HG03354 (cell line): ENCODE results near the gene CDIP1.
A peak's percentile ranks its signal among the peaks of the same experiment; 100 is the strongest.
"Not testable (repeated sequence)": the region's sequence is repeated elsewhere in the genome, so short reads cannot be mapped to it uniquely, and the experiment has no call there.

ENCODE experiments used
- ATAC-seq: cut with Tn5 transposase; IDR thresholded peaks from one replicate; pipeline ENCODE4 v1.9.1; 2021; ENCODE audit warnings: mild to moderate bottlenecking; ENCODE audit not compliant: unreplicated experiment, poor library complexity, severe bottlenecking

Gene CDIP1

DNA sequence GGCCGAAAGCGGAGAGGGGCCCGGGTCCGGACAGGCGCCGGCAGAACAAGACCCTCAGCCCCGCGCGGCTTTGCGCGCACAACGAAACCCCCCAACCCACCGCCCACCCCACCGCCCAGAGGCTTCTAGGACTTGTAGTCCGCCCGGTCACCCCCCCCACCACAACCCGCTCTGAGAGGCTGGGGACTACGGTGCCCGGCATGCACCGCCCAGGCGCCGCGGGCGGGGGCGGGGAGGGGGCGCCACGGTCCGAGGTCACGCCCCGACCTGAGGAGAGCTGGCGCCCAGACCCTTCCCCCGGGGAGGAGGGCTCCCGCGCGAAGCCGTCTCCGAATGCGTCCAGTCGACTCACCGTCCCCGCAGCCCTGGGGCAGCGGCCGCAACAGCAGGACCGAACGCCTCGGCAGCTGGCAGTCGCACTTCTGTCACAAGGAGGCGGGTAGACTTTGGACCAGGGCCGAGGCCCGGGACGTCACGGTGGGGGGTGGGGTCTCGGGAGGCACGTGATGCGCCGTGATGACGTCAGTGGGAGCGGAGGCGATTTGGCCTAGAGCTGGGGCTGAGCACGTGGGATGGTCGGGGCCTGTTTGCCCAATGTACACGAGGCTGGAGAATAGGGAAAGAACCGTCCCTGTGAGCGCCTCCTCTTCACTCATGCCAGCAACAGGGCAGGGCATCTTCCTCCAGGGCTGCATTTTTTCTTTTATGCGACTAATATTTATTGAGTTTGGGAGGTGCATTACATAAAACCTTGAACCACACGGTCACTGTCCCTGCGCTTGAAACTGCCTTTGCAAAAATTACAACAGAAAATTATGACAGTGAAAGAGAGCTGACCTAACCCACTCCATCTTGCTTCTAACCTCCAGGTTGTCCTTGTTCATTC lies at the start of gene CDIP1:
TSS of gene CDIP1 (minus strand) at position 424 of the 886 bp plus-strand sequence. CDS start 24,643 bp downstream, outside the sequence.
- peak; percentile 85 for ATAC-seq

DNA sequence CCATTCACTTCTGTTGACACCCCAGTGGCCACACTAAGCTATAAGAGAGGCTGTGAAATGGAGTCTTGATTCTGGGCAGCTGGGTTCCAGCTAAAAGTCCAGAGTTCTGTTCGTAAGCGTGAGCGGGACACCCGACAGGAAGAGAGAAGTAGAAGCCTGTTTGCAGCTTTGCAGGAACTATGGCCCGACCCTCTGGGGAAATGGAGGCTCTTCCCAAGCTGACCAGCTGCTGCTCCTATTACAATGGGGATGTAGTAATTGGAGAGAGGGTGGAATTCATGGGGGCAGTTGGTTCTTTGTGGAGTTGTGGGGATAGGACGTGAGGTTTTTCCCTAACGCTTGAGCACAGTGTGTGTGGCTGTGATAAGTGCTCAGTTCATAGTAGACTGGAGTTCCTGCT lies 47.7 kb upstream of the CDIP1 start:
- ATAC-seq = no peak

DNA sequence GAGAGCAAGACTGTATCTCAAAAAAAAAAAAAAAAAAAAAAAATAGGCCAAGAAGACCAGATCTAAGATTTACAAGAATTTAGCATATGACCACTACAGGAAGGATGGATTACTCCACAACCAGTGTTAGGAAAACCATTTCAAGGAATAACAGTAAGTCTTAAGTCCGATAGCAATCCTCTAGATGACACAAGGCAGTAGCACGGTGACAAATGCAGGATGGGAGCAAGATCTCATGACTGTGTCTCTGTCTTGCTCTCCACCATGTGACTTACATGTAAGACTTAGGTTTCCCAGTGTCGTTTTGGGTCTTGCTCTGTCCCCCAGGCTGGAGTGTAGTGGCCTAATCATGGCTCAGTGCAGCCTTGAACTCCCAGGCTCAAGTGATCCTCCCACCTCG lies 45.3 kb upstream of the CDIP1 start:
- no peak for ATAC-seq

DNA sequence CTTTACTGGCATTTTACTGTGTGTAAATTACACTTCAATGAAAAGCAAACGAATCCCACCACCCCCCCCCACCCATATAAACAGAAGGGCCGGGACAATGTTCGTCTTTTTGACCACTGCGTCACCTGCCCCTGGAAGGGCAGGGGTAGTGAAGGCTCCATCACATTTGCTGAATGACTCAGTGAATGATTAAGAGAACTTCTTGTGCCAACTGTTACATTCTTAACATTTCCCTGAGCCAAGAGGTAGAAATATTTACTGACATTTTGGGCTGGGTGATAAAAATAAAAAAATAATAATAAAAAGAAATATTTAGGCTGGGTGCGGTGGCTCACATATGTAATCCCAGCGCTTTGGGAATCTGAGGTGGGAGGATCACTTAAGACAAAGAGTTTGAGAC lies 41.7 kb upstream of the CDIP1 start:
- ATAC-seq = no peak

DNA sequence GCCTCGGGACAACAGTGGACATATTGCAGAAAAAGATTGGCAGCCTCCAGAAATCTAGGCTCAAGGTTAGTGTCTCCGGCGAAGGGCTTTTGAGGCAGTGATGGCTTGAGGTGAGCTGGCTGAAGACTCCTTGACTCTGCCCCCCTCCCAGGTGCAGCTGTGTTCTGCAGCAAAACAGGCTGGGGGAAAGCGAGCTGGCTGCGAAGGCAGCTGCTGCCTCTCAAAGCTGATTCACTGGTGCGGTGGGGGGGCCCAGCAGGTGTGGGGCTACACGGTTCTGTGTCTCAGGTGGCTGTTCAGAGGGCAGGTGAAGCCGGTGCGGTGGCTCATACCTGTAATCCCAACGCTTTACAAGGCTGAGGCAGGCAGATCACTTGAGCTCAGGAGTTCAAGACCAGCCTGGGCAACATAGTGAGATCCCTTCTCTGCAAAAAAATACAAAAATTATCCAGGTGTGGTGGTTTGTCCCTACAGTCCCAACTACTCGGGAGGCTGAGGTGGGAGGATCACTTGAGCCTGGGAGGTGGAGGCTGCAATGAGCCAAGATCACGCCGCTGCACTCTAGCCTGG lies 40.5 kb upstream of the CDIP1 start:
- ATAC-seq = no peak

DNA sequence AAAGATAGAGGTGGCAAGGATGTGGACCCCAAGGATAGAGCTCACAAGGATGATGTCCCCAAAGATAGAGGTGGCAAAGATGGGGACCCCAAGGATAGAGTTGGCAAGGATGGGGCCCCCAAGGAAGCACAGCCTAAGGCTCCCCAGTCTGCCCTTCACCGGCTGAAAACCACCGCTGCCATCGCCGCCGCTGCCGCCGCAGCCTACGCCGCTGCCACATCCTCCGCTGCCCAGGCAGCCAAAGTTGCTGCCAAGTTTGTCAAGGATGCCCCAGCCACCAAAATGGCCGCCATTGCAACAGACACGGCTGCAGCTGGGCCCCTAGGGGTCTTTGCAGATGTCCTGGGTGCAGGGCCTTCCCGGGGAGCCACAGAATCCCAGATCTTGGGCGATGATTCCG lies 37.4 kb upstream of the CDIP1 start:
- ATAC-seq = no peak

DNA sequence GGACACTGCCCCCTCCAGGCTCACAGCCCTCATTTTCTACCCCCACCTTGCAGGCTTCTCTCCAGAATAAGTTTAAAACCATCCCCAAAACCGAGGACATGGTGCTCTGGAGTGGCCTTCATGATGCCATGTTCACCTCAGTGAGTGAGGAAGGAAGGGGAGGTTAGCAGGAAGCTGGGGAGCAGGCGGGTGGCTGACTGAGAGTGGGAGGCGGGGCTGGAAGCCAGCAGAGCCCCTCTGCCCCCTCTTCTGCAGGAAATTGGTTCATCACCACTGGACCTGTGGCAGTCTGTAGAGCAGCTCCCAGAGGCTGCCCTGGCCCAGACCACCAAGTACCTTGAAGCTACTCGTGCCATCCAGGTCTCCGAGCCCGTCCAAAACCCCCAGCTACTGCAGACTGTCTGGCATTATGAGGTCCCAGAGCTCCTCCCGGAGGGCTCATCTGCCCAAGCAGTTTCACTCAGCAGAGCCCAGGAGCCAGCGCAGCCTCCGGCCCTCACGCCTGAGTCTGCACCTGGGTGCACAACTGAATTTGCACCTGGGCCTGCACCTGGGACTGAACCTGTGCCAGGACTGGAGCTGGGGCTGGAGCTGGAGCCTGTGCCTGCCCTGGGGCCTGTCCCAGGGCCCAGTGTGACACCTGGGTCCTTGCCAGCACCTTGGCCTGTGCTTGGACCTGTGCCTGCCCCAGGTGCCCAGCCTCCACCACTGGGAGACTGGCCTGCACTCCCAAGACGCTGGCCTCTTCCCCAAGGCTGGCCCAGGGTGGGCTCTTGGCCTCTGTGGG lies 36.5 kb upstream of the CDIP1 start:
- ATAC-seq = no peak

DNA sequence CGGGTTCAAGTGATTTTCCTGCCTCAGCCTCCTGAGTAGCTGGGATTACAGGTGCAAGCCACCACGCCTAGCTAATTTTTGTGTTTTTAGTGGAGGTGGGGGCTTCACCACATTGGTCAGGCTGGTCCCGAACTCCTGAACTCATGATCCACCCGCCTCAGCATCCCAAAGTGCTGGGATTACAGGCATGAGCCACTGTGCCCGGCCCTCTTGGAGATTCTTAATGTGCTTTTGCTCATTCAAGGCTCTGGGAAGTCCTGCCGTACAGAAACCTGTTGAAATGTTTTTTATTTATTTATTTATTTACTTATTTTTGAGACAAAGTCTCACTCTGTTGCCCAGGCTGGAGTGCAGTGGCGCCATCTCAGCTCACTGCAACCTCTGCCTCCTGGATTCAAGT lies 35.4 kb upstream of the CDIP1 start:
- ATAC-seq = not testable (repeated sequence)

DNA sequence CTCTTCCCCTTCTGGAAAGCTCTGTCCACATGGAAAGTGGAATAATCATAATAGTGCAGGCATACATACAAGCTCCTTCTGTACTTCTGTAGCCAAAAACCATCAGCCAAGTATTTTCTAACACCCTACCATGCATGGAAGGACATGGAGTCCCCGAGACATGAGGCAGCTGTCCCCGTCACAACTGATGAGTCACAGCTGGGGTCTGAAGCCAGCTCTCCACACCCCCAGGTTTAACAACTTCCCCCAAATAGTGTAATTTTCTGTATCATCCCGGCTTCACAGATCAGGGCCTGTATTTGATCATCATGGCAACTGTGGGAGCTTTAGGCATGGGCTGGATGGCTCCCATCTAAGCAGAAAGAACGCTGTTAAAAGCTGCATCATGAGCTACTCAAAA lies 34.1 kb upstream of the CDIP1 start:
- no peak for ATAC-seq

DNA sequence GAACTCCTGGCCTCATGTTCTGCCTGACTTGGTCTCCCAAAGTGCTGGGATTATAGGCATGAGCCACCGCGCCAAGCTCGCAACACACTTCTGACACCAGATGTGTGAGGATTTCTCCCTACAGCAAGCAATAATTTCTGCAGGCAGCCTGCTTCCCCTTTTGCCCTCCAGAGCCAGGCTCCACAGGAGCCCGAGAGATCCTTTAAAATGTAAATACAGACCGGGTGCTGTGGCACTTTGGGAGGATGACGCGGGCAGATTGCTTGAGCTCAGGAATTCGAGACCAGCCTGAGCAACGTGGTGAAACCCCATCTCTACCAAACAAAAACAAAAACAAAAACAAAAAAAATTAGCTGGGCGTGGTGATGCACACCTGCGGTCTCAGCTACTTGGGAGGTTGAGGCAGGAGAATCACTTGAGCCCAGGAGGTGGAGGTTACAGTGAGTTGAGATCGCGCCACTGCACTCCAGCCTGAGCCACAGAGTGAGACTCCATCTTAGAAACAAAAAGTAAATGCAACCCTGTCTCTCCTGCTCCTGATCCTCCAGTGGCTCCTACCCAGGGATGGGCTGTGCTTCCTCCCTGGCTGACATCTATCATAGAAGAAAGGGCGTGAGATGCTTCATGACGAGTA lies 32.2 kb upstream of the CDIP1 start:
- no peak for ATAC-seq

DNA sequence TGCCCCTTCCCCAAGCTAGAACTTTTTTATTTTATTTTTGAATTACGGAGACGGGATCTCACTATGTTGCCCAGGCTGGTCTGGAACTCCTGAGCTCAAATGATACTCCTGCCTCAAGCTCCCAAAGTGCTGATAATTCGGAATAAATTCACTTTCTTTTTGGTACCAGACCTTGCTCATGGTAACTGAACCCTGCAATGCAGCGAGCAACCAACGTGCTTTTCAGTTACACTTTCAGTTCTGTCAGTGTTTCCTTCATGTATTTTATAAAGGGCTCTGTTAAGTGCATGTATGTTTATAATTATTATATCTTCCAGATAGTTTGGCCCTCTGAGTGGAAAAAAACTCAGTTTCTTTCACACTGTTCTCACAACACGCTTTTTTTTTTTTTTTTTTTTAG lies 31.5 kb upstream of the CDIP1 start:
- no peak for ATAC-seq

DNA sequence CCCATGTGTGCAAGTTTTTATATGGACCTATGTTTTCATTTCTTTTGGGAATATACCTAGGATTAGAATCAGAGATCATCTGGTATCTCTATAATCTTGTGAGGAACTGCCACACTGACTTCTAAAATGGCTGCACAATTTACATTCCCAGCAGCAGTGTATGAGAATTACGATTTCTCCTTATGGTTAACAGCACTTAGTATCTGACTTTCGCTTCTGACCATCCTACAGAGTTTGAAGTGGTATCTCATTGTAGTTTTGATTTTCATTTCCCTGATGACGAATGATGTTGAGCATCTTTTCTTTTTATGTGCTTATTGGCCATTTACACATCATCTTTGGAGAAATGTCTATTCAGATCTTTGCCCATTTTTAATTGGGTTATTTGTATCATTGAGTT lies 27.6 kb upstream of the CDIP1 start:
- no peak for ATAC-seq

DNA sequence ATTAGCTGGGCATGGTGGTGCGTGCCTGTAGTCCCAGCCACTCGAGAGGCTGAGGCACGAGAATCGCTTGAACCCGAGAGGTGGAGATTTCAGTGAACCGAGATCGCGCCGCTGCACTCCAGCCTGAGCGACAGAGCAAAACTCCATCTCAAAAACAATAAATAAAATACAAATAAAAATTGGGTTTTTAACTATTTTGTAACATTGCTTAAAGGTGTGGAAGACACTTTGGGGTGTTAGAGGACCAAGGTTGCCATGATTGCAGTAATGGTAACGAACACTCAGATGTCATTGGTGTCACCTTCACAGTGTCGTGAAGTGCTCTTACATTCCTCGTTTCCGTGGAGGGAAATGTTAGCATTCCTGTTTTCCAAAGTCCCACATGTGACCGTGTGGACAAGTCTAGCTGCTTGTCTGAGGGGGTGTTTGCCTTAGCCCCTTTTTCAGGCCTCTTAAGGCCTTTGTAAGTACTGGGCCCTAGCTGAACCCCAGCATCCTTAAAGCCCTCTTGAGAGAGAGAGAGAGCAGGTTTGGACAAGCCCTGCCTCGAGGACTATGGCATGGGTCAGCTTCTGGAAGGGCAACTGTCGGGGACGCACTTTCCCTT lies 26.2 kb upstream of the CDIP1 start:
- no peak for ATAC-seq

DNA sequence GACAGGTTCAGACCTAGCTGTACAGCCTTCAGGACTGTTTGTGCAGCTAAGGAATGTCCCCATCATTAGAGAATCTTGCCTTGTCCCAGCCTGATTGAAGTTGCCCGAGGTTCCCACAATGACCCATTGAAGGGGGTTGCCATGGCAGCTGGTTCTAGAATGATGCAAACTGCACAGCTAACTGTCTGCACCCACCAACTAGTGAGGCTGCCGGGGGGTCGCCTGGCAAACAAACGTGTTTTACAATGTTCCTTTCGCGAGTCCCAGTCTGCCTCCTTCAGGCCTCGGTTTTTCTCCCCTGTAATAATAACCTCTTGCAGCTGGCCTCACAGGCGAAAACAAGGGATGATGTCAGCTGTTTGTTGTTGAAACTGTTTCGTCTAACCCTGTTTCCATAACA lies 23.0 kb upstream of the CDIP1 start:
- no peak for ATAC-seq

DNA sequence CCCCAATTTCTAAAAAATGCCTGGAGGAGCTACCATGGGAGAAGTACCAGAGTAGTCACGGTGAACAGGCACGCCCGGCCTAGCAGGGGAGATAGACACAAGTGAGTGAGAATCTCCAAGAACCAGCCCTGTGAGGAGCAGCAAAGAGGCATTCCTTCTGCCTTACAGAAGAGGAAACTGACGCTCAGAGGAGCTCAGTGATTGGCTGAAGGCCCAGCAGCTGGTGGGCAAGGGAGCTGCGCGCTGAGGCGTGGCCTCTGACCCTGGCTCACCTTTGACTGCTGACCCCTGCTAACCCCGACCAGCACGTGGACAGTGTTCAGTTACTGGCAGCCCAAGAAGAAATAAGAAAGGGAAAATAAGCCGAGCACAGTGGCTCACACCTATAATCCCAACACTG lies 19.4 kb upstream of the CDIP1 start:
- ATAC-seq = no peak

DNA sequence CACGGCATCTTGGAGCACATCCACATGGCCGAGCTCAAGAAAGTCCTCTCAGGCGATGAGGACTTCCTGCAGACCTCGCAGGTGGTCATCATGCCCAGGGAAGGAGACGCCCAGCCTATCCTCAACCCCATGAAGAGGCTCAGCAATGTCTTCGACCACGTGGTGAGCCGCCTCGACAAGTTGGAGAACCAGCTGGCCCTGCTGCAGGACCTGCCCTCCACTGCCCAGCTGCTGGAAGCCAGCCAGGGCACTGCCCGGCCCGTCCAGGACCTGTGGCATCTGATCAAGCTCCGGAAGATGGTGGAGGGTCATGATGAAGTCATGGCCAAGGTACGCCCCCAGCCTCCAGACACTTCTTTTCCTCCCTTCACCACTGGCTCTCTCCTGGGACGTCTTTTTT lies 18.0 kb upstream of the CDIP1 start:
- ATAC-seq = no peak

DNA sequence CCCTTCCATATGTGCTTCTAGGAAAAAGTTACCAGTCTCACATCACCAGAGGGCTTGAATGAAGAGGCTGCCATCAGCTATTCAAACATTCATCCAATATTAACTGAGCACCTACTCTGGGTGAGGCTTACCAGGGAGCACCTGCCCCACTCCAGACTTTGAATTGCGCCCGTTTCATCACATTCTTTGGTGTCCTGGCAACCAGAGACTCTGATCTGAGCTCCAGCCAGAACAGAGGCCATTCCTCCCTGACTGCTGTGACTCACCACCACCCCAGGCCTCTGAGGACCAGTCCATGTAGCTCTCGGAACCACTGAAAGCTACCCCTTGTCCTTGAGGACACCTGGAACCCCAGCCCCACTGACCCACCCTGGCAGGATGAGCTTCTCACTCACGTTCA lies 17.5 kb upstream of the CDIP1 start, which contains the start of gene C16orf96:
TSS of gene C16orf96 (plus strand) at position 229 of the 400 bp plus-strand sequence. CDS start at position 379, 150 bp downstream.
- ATAC-seq = no peak

DNA sequence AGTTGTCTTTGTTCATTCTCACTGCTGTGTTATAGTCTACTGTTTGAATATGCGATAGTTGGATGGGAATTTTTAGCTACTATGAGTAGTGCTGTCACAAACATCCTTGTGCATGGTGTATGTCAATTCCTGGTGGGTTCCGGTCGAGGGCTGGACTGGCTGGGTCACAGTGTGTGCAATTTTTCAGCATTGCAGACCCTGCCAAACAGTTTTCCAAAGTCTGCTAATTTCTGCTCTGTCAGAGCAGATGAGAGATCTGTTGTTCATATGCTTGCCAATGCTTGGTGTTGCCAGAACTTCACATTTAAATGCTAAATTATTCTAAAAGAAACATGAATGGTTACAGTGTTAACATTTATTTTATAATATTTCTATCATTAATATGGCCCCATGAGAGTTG lies 14.0 kb upstream of the CDIP1 start:
- no peak for ATAC-seq

DNA sequence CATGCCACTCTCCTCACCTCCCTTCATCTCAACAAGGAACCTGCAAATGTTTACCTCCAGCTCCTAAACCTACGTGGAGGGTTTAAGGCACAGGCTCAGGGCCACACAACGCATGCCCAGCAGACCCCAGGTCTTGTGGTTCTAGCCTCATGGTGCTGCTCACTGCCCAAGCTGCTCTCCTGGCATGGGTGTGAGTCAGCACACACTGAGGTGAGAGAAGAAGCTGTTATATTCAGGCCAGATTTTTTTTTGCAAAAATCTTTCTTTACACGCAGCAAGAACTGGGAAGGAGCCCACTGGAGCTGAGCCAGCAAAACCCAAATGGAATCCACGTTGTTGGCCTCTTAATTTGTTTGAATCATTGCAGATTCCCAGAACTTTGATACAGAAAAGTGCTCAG lies 12.0 kb upstream of the CDIP1 start:
- no peak for ATAC-seq

DNA sequence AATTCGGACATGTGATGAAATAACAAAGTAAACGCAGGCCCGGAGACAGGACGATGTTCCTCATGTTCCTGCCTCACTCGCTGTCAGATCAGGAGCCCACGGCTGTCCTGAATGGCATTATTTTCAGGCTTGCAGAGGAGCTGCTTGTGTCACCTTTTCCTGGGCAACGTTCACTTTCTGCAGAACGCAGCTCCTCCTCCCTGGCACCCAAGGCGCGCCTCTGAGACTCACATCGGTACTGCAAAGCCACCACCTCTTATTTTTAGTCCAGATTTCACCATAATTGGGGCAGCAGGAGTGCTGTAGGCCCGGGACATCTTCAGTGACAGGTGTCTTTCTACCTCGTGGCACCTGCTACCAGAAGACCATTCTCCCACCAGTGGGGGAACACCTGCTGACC lies 9.6 kb upstream of the CDIP1 start:
- no peak for ATAC-seq
